PC-3 (cell line): ENCODE results near the gene CCDC158. TPM values are rescaled to one million over a fixed set of nuclear protein-coding genes. Genes with fewer than 3 reads are reported as not detected.

Experiments
- ATAC-seq: fragments of 200-7000 bp; cut with Tn5 transposase; 2 replicates; pipeline ENCODE4 v1.9.1; 2020; ENCODE audit warnings: mild to moderate bottlenecking, moderate library complexity
- BruUV-seq: library from RNA; stranded (reverse); fragments of 400-500 nt; replicated peaks from 2 replicates; lab custom pipeline; 2021; lab: Mats Ljungman, UMichigan
- CTCF ChIA-PET: fragments of 300-600 bp; sonication (Branson Sonifier 250); formaldehyde crosslinking; loops from one replicate; lab custom pipeline; 2022; ENCODE audit warnings: antibody characterized with exemption; lab: Charles Lee
- POLR2A ChIA-PET: fragments of 300-600 bp; sonication (Branson Sonifier 250); formaldehyde crosslinking; loops from one replicate; lab custom pipeline; 2022; ENCODE audit warnings: antibody characterized with exemption; ENCODE audit not compliant: unreplicated experiment; lab: Charles Lee
- DNase-seq: peaks from one replicate; pipeline ENCODE4 v3.0.0-alpha.2; 2015
- H2AFZ ChIP-seq: fragments of 300-600 bp; sonication (generic); 2 replicates; pipeline ENCODE4 v1.6.0; 2016; ENCODE audit warnings: antibody characterized with exemption, low read length
- H3F3A ChIP-seq: fragments of 300-600 bp; sonication (generic); one replicate; pipeline ENCODE4 v1.6.0; 2017; ENCODE audit warnings: antibody characterized with exemption, low read length, control low read depth, mild to moderate bottlenecking; ENCODE audit not compliant: unreplicated experiment
- H3K27ac ChIP-seq: fragments of 300-600 bp; sonication (generic); 2 replicates; pipeline ENCODE4 v1.5.1; 2016; ENCODE audit warnings: mild to moderate bottlenecking, low read length
- H3K27me3 ChIP-seq: fragments of 300-600 bp; sonication (generic); 2 replicates; pipeline ENCODE4 v1.6.1; 2016; ENCODE audit warnings: low read length, mixed read lengths
- H3K36me3 ChIP-seq: fragments of 300-600 bp; sonication (generic); 2 replicates; pipeline ENCODE4 v1.6.1; 2016; ENCODE audit warnings: low read depth, mixed run types, low read length, mixed read lengths
- H3K4me1 ChIP-seq: fragments of 300-600 bp; sonication (generic); 2 replicates; pipeline ENCODE4 v1.5.1; 2016; ENCODE audit warnings: low read length; ENCODE audit not compliant: insufficient read depth
- H3K4me2 ChIP-seq: fragments of 300-600 bp; sonication (generic); 2 replicates; pipeline ENCODE4 v1.6.0; 2016; ENCODE audit warnings: low read length
- H3K4me3 ChIP-seq: fragments of 300-600 bp; sonication (generic); 2 replicates; pipeline ENCODE4 v1.5.1; 2016; ENCODE audit warnings: mild to moderate bottlenecking, low read length, mixed read lengths
- H3K79me2 ChIP-seq: fragments of 300-600 bp; sonication (generic); 2 replicates; pipeline ENCODE4 v1.6.1; 2017; ENCODE audit warnings: low read length, mixed read lengths
- H3K9ac ChIP-seq: fragments of 300-600 bp; sonication (generic); 2 replicates; pipeline ENCODE4 v1.6.0; 2016; ENCODE audit warnings: mild to moderate bottlenecking, low read length
- H3K9me2 ChIP-seq: fragments of 300-600 bp; sonication (generic); replicated peaks from 2 replicates; pipeline ENCODE4 v1.6.1; 2016; ENCODE audit warnings: mixed run types, low read length, mixed read lengths
- H3K9me3 ChIP-seq: fragments of 300-600 bp; sonication (generic); 2 replicates; pipeline ENCODE4 v1.6.1; 2016; ENCODE audit warnings: low read length, mixed read lengths
- H4K20me1 ChIP-seq: fragments of 300-600 bp; sonication (generic); 2 replicates; pipeline ENCODE4 v1.6.1; 2016; ENCODE audit warnings: low read length, mixed read lengths
- EZH2 ChIP-seq: fragments of 300-600 bp; sonication (generic); IDR thresholded peaks from one replicate; pipeline ENCODE4 v1.6.1; 2017; ENCODE audit warnings: antibody characterized with exemption, mild to moderate bottlenecking, low read length; ENCODE audit not compliant: unreplicated experiment
- EZH2phosphoT487 ChIP-seq: fragments of 300-600 bp; sonication (generic); IDR thresholded peaks from 2 replicates; pipeline ENCODE4 v1.6.1; 2018; ENCODE audit warnings: mild to moderate bottlenecking, antibody characterized with exemption, low read length, borderline replicate concordance
- intact Hi-C: fragments of 100-400 bp; cut with micrococcal nuclease; formaldehyde crosslinking; loops from 2 replicates; pipeline ENCODE4 v1.9.0; 2023
- total RNA-seq: library from RNA; depleted of rRNA; stranded (reverse); fragments of >200 nt; gene quantifications from 2 replicates; pipeline ENCODE4 v1.2.3, GENCODE V29; 2014
- TF ChIP-seq, protein P1 (sequence below): fragments of 300-600 bp; sonication (generic); conservative IDR thresholded peaks from 2 replicates; pipeline ENCODE4 v1.5.1; 2017; ENCODE audit warnings: antibody characterized with exemption, low read depth, mild to moderate bottlenecking, low read length

CCDC158 gene
- total RNA-seq, 1 experiment from 2014 or later = not detected

DNA sequence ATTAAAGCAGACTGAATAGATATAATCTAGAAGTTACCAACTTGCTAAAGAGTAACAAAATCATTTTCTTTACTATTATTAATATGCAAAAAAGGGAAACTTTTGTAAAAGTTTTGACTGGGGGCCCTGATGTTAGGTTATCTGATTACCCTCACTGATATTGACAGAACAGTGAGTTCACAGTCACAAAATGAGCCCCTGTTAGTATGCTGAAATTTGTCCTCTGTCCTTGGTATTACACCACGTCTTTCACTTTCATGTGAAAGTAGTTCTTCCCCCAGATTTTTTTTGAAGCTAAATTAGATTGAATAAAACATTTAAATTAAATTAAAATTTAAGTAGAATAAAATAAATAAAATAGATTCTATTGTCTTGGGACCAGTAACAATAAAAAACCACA, 108.5 kb downstream of the CCDC158 start:
- Histone ChIP-seq H3K9ac (no peak overlapping the region), H3K27ac (no peak overlapping the region), H3K4me1 (0 out of 2 replicates have a peak, but pooled peaks cover 8% of the 10 kb centered on the region), H3K27me3 (no peaks in the 10 kb centered on the region), H3K4me2 (no peak overlapping the region), H3K36me3 (peaks cover 3% of the 10 kb centered on the region; the same call in 1 of the 2 replicates), H3F3A (no peaks in the 10 kb centered on the region), H4K20me1 (no peaks in the 10 kb centered on the region), H3K79me2 (peaks cover 20% of the 10 kb centered on the region), H3K9me2 (no peaks in the 10 kb centered on the region), H3K4me3 (no peak overlapping the region), H2AFZ (no peak overlapping the region), H3K9me3 (no peaks in the 10 kb centered on the region)
- ChIA-PET CTCF (no interaction called here), POLR2A (no interaction called here)
- TF ChIP-seq EZH2 (no peak), EZH2phosphoT487 (no peak)
- TF ChIP-seq, protein P1, sequence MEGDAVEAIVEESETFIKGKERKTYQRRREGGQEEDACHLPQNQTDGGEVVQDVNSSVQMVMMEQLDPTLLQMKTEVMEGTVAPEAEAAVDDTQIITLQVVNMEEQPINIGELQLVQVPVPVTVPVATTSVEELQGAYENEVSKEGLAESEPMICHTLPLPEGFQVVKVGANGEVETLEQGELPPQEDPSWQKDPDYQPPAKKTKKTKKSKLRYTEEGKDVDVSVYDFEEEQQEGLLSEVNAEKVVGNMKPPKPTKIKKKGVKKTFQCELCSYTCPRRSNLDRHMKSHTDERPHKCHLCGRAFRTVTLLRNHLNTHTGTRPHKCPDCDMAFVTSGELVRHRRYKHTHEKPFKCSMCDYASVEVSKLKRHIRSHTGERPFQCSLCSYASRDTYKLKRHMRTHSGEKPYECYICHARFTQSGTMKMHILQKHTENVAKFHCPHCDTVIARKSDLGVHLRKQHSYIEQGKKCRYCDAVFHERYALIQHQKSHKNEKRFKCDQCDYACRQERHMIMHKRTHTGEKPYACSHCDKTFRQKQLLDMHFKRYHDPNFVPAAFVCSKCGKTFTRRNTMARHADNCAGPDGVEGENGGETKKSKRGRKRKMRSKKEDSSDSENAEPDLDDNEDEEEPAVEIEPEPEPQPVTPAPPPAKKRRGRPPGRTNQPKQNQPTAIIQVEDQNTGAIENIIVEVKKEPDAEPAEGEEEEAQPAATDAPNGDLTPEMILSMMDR = no peak
- ATAC-seq = no peak
- no TSS peak for BruUV-seq
- no peak for DNase-seq
- intact Hi-C loops = no loop called here

DNA sequence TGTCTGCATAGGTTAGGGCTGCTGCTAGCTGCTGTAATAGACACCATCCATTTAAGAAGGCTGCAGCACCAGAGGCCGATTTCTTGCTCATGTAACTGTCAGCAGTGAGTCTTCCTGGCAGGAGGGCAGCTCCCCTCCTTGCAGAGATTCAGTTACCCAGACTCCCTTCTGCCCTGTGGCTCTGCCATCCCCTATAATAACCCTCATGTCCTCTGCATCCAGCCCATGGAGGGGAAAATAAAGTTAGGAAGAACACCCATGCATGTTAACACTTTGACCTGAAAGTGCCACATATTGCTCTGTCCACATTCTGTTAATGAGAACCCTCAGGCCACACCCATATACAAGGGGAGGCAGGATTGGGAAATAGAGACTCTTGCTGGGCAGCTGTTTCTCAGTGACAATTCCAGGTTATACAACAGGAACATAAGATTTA, 109.0 kb downstream of the CCDC158 start:
- H3K4me3 ChIP-seq = no peak overlapping the region
- peaks cover 26% of the 10 kb centered on the region for H3K79me2 ChIP-seq
- POLR2A ChIA-PET = no interaction called here
- H3K9me3 ChIP-seq = no peaks in the 10 kb centered on the region
- no peak overlapping the region for H2AFZ ChIP-seq
- no peak overlapping the region for H3K27ac ChIP-seq
- H3K9ac ChIP-seq = no peak overlapping the region
- BruUV-seq = no TSS peak
- 0 out of 2 replicates have a peak, but pooled peaks cover 8% of the 10 kb centered on the region for H3K4me1 ChIP-seq
- intact Hi-C loops = no loop called here
- H3K27me3 ChIP-seq = no peaks in the 10 kb centered on the region
- DNase-seq (no peak), ATAC-seq (no peak)
- TF ChIP-seq EZH2 (no peak), EZH2phosphoT487 (no peak)
- TF ChIP-seq, protein P1 = no peak
- H3F3A ChIP-seq = no peaks in the 10 kb centered on the region
- peaks cover 3% of the 10 kb centered on the region; the same call in 1 of the 2 replicates for H3K36me3 ChIP-seq
- H3K9me2 ChIP-seq = no peaks in the 10 kb centered on the region
- CTCF ChIA-PET = no interaction called here
- H3K4me2 ChIP-seq = no peak overlapping the region
- H4K20me1 ChIP-seq = no peaks in the 10 kb centered on the region

DNA sequence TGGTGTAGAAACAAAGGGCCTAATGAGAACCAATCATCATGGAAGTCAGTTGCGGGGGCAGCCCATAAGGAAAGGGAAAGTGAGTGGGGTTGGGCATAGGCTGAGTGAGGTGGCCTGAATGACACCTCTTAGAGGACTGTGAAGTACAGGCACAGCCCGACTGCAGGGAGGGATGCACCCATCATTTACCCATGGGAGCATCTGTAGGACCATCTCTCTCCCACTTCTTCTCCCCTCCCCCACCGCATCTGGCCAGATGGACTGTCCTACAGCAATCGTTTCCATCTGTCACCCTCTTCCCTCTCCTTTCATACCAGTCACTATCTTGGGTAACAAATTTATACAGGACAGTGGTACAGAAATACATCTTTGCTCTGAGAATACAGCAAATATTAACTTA, 110.3 kb downstream of the CCDC158 start:
- Histone ChIP-seq H3K9ac (no peak overlapping the region), H3K4me1 (0 out of 2 replicates have a peak, but pooled peaks cover 8% of the 10 kb centered on the region), H3K27me3 (no peaks in the 10 kb centered on the region), H3K79me2 (peaks cover 33% of the 10 kb centered on the region), H3F3A (no peaks in the 10 kb centered on the region), H3K4me3 (no peak overlapping the region), H4K20me1 (no peaks in the 10 kb centered on the region), H3K27ac (no peak overlapping the region), H3K4me2 (no peak overlapping the region), H3K36me3 (peaks cover 3% of the 10 kb centered on the region; the same call in 1 of the 2 replicates), H3K9me3 (no peaks in the 10 kb centered on the region), H3K9me2 (no peaks in the 10 kb centered on the region), H2AFZ (no peak overlapping the region)
- DNase-seq (no peak), ATAC-seq (no peak)
- TF ChIP-seq, protein P1 = no peak
- no peak for TF ChIP-seq EZH2
- no TSS peak for BruUV-seq
- intact Hi-C loops = no loop called here
- CTCF ChIA-PET = no interaction called here
- POLR2A ChIA-PET = no interaction called here
